Measurements from ENCODE around the gene NFYA.

GRCh38 chr6:41088451-41088850 lies 15.7 kb downstream of the NFYA start:
- no peak for TF ChIP-seq CTCF (IDR thresholded peaks at IDR 0.05; ENCODE audit: borderline replicate concordance, extremely low read depth, low read length, poor library complexity, severe bottlenecking)
- TF ChIP-seq EZH2 (IDR thresholded peaks at IDR 0.05; ENCODE audit: borderline replicate concordance, low read depth, low read length, severe bottlenecking) = no peak
